MV-4-11 (cell line): ENCODE results near the gene LIMCH1.

Experiments used
- DNase-seq: peaks from one replicate; lab custom pipeline; 2025; lab: John Stamatoyannopoulos, UW

The LIMCH1 gene

DNA sequence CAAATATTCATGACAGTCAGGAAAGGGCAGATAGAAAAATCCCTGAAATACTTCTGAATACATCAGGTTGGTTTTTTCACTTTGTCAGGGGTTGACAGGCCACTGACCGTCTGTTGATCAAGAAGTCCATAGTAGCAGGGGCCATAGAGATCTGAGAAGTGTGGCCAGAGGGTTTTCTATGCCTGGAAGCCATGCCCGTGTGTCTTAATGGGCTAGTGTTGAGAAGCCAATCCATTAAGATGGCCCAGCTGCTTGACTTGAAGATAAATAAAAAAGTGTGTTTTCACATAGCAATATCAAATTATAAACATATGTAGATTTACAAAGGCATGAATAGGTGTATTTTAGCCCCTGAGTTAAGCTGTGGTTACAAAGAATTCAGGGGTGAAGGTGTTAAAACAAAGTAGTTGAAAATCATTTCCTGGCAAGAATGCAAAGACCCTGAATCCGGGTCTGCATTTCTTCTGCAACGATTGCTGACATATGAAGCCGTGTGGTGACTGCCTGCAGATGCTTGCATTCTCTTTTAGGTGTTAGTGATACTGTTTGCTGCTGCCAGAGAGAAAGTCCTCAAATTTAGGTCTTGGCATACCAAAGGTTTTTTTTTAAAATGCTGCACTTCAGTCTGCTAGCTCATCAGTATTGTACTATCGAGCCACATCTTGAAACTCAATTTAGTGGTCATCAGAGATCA is 9.3 kb upstream of the LIMCH1 start:
- no peak for DNase-seq

DNA sequence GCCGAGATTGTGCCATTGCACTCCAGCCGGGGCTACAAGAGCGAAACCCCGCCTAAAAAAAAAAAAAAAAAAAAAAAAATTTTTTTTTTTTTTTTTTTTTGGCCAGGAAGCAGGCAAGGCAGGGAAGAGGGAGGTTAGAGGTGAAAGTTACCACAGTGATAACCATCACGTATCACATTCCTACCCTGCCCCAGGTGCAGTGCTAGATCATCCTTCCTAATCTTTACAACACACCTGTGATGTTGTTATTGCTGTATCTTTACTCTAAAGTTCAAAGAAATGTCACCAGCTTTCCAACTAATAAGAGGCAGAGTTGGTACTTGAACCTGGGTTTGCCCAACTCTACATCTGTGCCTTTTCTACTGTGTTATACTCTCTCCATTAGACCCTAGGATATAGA is 7.2 kb upstream of the LIMCH1 start:
- no peak for DNase-seq

DNA sequence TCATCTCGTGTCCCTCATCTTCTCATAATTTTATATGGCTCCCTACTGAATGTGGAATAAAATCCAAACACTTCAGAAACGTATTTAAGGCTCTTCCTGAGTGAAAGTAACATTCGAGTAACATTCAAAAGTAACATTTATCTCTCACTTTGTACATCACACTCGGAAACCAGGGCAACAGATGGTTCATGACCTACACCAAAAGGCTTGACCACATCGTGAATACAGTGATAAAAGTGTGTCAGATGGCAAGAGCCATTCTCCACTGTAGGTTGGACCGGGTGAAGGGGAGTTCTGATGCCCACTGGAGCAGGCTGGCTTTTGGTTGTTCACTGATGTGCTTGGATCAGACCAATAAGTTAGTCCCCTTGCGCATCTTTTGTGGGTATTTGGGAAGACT is 5.6 kb upstream of the LIMCH1 start:
- DNase-seq = no peak

DNA sequence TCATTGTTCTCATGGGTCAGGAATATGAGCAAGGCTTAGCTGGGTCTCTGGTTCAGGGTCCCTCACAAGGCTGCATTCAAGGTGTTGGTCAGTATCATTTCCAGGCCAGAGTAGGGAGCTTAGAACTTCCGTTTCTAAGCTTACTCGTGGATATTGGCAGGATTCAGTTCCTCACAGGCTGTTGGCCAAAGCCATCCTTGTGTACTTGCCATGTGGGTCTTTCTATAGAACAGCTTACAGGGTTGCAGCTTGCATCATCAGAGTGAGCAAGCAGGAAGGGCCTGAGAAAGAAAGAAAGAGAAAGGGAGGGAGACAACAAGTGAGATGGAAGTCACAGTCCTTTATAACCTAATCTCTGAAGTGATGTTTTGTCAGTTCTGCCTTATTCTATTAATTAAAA is 5.1 kb upstream of the LIMCH1 start:
- peak; percentile 94 for DNase-seq

DNA sequence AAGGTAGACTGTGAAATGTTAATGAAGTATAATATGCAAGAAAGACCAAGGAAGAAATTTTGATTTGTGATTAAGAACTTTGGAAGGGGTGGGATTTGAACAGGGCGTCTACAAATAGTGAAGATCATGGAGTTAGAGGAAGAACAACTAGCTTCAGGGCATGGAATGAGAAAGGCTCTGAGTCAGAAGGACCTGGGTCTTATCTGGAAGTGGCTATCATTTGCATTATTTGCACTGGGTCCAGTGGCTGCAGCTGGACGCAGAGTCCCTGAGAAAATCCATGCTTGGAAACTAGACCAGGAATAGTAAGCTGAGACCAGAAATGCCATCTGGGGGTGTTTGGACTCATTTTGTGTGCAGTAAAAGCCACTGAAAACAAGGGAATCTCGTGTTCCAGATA is 4.3 kb upstream of the LIMCH1 start:
- DNase-seq = no peak

DNA sequence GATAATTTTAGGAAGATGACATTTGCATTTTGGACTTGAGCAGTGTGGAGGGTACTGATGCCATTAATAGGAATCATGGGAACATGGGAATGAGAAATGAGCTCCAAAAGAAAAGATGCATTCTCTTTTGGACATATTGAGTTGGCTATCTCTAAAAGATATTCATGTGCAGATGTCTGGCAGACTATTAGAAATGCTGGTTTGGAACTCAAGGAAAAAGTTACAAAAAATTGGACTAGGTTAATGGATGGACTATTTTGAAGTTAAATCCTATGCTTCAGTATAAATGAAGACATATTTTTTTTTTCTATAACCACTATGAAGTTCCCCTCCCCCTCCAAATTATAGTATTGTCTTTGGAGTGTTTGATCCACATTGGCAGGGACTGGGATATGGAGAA is 3.6 kb upstream of the LIMCH1 start:
- no peak for DNase-seq

DNA sequence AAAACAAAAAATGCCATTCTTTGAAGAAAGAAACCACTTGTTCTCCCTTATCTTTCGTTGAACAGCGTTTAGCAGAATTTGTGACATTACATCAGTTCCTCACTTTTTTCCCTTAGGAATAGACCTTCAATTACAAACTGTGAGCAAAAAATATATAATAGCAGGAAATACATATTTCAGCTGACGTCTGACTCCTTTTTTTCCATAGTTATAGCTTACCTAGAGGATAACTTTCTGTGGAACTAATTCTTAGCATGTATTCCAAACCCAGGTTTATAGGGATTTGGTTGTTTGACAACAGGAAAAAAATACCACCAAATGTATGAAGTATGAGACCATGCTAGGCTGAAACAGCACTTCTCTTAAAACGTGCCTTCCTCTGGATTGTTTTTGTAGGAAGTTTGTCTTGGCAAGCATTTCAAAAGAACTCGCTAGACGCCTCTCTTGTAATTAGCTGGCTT is 2.0 kb upstream of the LIMCH1 start:
- no peak for DNase-seq

DNA sequence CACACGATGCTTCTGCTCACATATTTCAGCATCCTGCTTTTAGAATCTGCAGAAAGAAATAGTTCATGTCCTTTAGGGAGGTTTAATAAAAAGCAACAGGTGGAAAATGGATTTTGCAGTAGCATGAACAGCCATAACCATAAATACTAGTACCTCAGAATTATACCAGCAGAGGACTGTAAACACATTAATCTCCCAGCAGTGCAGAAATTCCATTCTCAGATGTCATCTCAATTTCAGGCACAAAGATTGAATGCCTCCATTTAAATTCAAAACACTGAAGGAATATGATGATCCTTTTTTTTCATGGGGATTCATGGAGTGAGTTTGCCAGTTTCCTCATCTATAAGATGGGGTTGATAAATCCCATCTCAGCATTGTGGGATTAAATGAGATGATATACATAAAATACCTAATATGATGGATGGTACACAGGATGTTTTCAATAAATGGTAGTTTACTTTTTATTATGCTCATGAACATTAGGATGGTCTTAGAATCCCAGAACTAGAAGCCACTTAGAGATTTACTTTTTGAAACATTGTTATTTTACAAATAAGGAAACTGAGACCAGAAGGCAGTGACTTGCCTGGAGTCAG is 566 bp upstream of the LIMCH1 start:
- DNase-seq = no peak

DNA sequence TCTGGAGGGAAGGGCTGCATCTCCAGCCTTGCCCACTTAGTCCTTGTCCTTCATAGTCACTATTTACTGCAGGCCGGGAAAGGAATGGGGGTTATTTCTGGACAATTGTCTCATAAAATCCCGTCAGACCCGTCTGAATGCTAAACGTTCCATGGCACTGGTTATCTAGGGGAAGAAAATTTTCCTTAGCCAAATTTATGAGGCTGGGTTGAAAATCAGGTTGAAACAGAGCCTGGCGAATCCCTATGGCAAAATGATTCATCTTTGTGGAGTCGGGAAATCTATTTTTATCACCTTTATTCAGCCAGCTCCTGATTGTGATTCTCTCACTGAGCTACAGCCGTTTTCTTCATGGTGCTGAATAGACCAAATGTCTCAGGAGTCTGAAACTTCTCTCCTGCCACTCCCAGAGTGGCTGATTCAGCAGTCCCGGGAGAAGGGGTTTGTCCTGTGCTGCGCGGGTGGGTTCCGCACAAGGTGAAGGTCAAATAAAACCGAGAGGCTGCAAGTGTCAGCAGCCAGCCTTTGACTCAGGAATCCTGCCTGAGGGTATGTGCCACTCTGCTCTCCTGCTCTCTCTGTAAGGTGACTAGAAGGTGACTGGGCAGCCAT is 1.0 kb downstream of the LIMCH1 start:
- DNase-seq = no peak

DNA sequence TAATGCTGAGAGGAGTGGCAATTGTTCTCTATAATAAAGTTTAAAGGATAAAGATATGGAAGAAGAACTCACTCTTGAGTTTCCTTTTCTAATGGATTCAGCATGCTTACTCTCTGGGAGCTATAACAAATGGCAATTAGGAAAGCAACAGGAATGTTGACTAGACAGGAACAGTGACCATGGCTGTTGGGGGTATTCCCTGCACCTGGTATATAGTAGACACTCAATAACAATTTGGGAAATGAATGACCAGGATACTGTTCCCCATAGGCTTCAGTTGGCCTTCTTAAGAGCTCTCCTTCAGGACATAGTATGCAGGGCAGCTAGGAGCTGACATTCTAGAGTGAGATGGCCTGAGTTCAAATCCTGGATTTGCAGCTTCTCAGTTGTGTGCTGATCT is 1.8 kb downstream of the LIMCH1 start:
- no peak for DNase-seq

DNA sequence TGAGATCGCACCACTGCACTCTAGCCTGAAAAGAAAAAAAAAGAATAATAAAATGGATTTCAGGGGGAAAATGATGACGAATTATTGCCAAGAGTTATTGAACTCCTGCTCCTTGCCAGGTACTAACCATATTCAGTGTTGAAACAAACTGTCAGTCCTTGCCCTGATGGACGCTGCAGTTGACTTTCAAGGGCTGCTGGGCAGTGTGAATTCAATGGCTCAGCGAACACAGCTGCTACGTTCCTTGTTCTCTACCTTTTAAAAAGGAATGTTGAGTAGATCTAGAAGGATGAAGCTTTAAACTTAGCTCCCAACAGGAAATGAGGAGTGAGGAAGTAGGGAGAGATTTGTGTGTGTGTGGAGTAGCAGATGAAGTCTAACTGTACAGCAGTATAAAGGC is 2.7 kb downstream of the LIMCH1 start:
- no peak for DNase-seq

DNA sequence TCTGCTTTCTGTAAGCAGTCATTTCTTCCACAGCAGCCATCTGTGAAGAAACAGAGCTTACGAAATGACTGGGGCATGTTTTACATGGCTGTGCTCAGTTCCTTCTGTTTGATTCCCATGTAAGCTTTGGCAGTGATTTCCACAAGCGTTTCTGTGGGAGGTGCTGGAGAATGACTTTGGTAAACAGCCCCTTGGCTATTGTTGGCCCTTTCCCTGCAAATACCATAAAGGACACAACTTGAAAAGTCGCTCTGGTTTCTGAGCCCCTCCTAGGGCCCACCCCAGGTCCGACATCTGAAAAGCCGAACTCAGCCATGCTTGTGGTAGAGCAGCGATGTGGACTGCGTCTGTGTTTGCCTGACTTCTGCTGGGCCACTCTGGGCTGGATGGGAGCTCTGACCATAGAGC is 3.7 kb downstream of the LIMCH1 start:
- no peak for DNase-seq

DNA sequence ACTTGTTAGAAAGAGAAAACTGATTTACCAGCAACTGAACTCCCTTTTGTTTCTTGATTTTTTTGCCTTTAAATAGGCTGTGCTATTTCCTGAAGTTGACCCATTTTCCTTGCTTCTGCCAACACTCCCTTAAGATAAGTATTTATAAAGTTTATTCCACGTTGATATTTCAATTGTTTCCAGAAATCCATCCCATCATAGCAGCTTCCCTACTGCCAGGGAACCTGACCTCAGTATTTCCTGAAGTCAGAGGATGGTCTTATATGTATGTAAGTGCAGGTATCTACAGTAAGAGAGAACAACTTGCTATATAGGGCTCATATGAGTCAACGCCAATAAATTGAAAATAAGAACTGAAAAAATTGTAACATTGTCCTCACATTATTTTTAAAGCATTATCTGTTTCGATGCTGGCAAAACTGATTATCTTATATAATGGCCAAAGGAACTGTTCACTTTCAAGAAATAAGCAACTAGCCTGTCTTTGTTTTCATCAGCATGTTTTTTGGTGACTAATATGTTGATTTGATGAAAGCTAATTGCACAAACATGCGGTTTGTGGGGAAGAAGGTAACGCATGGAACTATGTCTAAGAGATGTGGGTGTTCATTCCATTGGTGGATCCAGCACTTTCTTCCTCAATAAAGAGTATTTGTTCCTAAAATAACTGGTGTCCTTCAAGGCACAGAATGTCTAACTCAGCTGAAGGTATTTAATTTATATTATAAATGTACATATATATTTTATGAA is 4.7 kb downstream of the LIMCH1 start:
- DNase-seq = no peak

DNA sequence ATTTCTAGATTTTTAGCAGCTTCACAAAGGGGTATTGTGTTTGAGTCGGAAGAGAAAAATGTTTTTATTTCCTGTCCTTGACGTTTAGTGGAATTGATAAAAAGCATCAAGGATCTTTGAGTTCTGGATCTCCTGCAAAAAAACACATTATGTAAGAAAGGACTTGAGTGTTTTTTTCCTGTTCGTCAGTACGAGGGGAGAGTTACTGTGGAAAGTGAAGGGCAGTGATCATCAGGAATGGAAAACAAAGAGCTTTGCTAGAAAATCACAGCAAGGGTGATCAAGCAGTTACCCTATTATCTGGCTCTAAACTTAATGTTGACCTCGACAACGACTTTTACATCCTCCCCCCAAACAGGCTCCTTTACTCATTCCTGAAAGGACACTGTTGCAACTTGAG is 7.3 kb downstream of the LIMCH1 start:
- DNase-seq = no peak

DNA sequence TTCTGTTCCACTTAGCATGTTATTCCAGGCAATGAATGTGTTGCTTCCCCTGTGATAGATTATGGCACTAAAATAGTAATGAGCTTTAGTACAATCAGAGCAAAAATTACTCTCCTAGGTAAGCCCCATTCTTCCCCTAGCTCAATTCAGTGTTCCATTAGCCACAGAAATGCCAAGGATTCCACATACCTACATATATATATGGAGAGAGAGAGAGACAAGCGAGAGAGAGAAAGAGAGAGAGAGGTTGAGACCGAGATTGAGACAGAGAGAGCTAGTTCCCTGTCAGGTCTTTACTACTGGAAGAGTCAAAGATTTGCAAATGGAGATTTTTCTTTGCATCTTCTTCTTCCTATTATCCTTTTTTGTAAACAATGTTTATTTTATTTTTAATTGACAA is 8.7 kb downstream of the LIMCH1 start:
- DNase-seq = no peak

DNA sequence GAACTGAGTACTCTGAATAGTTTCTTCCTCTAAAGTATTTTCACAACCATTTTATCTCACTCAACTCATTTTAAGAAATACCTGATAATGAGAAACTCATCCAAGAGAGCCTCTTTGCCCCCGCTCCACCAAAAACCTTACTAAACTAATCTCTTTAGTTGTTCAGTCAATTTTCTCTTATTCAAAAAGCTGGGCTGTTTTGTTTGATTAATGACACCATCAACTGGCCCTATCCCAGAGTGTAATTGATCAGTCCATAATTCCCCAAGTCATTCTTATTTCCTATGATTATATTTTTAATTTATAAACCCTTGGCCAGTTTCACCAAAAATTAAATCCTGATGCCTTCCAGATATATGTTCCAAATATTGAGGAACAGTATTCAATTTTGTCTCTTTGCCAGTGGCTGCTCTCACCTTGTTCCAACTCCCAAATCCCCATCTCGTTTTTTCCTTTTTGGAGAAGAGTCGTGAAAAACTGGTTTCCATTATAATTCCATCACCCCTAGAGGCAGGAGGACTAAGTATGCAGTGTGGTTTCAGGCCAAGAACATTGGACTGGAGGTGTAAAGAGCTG is 10.4 kb downstream of the LIMCH1 start:
- DNase-seq = no peak

DNA sequence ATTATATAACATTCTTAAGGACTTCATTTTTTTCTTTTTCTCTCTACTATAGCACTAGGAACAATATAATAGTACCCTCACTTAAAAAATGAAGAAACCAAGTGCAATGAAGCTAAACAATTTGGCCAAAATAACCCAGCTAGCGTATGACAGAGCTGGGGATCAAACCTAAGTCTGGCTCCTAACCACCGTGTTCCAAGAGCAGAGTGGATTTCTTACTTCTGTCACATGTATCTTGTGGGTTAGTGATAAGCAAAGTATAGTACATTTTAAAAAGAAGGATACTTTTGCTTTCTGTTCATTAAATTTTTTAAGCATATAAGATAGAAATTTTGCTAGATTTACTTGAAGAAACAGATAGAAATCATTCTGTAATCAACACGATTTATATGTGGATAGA is 11.5 kb downstream of the LIMCH1 start:
- DNase-seq = no peak

DNA sequence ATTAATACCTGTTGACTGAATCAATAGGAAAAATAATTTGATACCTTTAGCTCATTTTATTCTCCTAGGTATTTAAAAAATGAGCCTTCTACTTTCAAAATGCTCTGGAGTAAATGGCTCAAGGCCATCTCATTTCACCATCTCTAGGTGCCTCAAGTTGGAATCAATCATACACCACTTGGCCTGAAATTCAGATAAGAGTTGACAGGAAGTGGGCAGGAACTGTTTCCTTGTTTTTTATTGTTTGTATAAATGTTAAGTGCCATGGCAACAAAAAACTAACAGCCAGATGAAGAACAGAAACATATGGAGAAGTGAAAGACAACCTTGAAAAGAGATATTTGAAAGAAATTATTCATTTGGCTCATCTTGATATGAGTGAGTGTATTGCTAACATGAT is 12.4 kb downstream of the LIMCH1 start:
- DNase-seq = peak; percentile 58

DNA sequence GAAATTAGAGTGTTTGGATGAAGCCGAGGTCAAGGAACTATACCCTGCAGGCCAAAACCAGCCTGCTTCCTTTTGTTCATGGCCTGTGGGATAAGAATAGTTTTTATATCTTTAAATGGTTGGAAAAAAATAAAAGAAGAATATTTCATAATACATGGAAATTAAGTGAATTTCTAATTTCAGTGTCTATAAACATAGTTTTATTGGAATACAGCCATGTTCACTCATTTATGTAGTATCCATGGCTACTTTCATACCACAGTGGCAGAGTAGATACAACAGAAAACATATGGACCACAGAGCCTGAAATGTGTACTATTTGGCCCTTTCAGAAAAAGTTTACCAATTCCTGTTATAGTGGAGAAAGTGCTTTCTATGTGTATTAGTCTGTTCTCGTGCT is 13.6 kb downstream of the LIMCH1 start:
- DNase-seq = no peak

DNA sequence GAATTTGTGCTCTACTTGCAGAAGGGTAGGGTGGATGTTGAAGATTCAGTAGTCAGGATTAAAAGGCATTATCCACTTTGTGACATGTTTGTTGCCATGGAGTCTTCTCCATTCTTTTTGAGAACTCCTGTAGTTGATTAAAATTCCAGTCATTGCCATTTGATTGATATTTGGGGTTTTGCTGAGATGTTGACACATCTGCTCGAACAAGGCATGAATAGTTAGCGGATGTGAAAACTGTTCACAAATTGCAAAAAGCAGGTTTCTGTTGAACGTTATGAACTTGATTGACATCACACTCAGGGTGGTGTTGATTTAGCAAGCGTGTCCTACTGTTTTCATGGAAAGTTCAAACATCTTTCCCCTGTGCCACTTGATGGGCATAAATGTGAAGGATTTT is 16.9 kb downstream of the LIMCH1 start:
- DNase-seq = no peak

DNA sequence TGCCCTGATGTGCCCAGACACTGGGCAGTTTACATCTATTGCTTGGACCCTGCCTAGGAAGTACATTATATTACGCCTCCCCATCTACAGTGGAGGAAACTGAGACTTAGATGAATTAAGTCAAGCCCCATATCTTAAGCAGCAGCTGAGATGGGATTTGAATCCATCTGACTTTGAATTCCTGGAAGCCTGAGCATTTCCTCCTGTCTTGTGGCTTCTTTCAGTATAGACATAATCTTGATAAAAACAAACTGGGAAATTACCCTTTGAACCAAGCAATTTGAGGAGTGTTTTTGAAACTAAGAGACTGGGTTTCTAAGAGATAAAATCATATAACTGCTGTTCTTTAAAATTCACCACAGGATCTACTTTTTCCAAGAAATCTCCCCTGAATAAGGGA is 18.6 kb downstream of the LIMCH1 start:
- DNase-seq = no peak

DNA sequence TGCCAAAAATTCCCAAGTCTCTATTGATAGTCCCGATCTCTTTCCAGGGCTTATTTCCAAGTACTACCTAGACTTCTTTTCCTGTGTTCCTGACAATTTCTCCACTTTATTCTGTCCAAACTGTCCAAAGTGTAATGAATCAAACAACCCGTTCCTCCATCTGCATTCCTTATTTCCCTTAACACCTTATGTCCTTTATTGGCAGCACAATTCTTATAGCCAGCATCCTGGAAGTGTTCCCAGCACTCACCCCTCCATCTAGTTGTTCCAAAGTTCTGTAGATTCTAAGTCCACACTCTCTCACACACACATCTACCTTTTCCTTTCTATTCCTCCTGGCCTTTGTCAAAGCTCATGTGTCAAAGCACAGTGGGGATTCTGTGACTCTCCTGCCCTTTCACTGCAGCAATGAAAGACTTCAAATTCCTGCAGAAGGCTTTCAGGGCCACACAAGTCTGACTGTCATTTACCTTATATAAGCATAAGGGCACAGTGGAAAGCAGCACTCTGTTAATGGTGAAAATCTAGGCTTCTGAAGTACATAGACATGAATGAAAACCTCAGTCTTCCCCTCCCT is 22.1 kb downstream of the LIMCH1 start:
- DNase-seq = no peak
